GM12891 (cell line): ENCODE results near the gene ZDHHC19.

Experiments used
- PAX5 ChIP-seq: IDR thresholded peaks from 2 replicates; pipeline ENCODE4 v1.6.1; 2011; ENCODE audit warnings: low read length, moderate library complexity, mild to moderate bottlenecking; ENCODE audit not compliant: insufficient read depth, severe bottlenecking
- POLR2A ChIP-seq: IDR thresholded peaks from 2 replicates; pipeline ENCODE4 v1.6.1; 2011; ENCODE audit warnings: low read depth, low read length, control low read depth
- POLR2AphosphoS5 ChIP-seq: IDR thresholded peaks from 2 replicates; pipeline ENCODE4 v1.6.1; 2011; ENCODE audit warnings: low read depth, low read length, control low read depth
- POU2F2 ChIP-seq: IDR thresholded peaks from 2 replicates; pipeline ENCODE4 v1.6.1; 2011; ENCODE audit warnings: low read depth, mild to moderate bottlenecking, control low read depth, low read length, moderate library complexity
- SPI1 ChIP-seq: IDR thresholded peaks from 2 replicates; pipeline ENCODE4 v1.6.1; 2011; ENCODE audit warnings: low read depth, low read length, control low read depth
- TAF1 ChIP-seq: IDR thresholded peaks from 2 replicates; pipeline ENCODE4 v1.6.1; 2011; ENCODE audit warnings: low read depth, low read length, control low read depth

DNA sequence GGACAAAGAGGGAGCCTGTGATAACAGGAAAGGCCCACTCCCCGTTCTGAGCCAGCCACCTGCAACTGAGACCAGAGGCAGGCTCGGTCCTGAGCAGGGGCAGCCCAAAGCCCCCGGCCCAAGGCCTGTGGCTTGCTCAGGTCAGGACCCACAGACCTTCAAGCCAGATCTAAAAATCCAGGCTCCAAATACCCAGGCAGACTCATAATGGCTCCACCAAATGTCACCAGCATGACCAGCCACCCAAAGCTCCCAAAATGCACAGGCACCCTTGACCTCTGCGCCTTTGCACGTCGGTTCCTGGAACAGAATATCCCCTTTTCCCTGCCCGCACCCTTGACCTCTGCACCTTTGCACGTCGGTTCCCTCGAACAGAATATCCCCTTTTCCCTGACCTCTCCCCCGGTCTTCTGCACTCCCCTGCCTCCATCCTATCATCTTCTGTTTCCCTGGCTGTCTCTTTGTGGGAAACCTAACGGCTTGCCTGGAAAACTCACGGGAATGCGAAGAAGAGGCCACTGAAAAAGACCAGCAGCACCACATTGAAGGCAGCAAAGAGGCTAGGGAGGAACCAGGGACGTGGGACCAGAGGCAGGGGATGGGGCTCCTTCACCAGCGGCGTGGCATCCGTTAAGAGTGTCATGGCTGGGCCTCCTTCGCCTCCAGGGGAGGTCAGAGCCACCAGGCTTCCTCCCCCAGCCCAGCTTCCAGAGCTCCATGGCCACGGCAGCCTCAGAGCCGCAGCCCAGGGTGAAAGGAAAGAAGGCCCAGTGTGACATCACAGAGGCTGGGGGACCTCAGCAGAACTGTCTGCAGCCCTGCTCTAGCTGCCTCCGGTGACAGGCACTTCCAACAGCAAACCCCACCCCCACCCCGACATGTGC lies at the start of gene ZDHHC19:
- TF ChIP-seq POLR2A: no peak
- no peak for TF ChIP-seq TAF1
- no peak for TF ChIP-seq POLR2AphosphoS5
- TF ChIP-seq SPI1: no peak
- no peak for TF ChIP-seq POU2F2
- TF ChIP-seq PAX5: no peak
